Vagina (tissue), 2 donors: ENCODE data around the gene IRF9.

Source experiments
- CTCF ChIP-seq, 3 experiments: fragments of 450-650 bp in 2 of 3; fragments of 200-600 bp in 1 of 3; sonication (generic) in 1 of 3; IDR thresholded peaks; one replicate each; pipeline ENCODE4 v1.5.1; 2017 to 2019; ENCODE audit warnings: antibody characterized with exemption in 3 of 3, mild to moderate bottlenecking in 2 of 3, moderate library complexity in 2 of 3
- POLR2A ChIP-seq, 2 donors: fragments of 450-650 bp; IDR thresholded peaks; one replicate each; pipeline ENCODE4 v1.6.1; 2017; ENCODE audit warnings: antibody characterized with exemption in 2 of 2, mild to moderate bottlenecking in 2 of 2, moderate library complexity in 2 of 2
- POLR2AphosphoS5 ChIP-seq, 2 donors: sonication (generic); formaldehyde crosslinking; IDR thresholded peaks; one replicate each; pipeline ENCODE4 v1.9.0; 2017; ENCODE audit warnings: antibody characterized with exemption in 2 of 2, mild to moderate bottlenecking in 2 of 2, low read depth in 1 of 2; ENCODE audit not compliant: insufficient read depth in 1 of 2

- TF ChIP-seq CTCF (IDR thresholded peaks at IDR 0.05), result no peak
- TF ChIP-seq POLR2AphosphoS5 (IDR thresholded peaks at IDR 0.05; ENCODE audit: insufficient read depth in 1 of 2, low read depth in 1 of 2), result no peak
- no peak for TF ChIP-seq POLR2A (IDR thresholded peaks at IDR 0.05)
These were observed 11.3 kb downstream of the IRF9 start for GRCh38 chr14:24172261-24172860.
